A549 treated with dexamethasone at 1 μM for 4 hours (cell line): ENCODE measurements around the gene CXXC1. TPM values are rescaled to one million over a fixed set of nuclear protein-coding genes. Genes with fewer than 3 reads are reported as not detected.

Source experiments
- total RNA-seq: library from RNA; stranded (reverse); fragments of 200-300 nt; extraction: Qiagen RNA extraction; gene quantifications from 5 replicates; pipeline ENCODE4 v1.2.3, GENCODE V29; 2022

CXXC1 gene
- 33.0 to 46.6 TPM (median 44.4 TPM) in 5 replicates for total RNA-seq

GRCh38 chr18:50287441-50288347, at the start of gene CXXC1:
Gene CXXC1, minus strand, starts transcription at chr18:50287692. Its CDS starts 103 bp downstream, at chr18:50287589.

GRCh38 chr18:50281295-50281971, 6.1 kb downstream of the CXXC1 start, which contains the start of gene MBD1:
Gene MBD1, minus strand, starts transcription at chr18:50281523. Its CDS starts 1,531 bp downstream, at chr18:50279992.

GRCh38 chr18:50266248-50266704, 21.2 kb downstream of the CXXC1 start, which contains the start of gene CFAP53:
Gene CFAP53, minus strand, starts transcription at chr18:50266495. Its CDS starts 91 bp downstream, at chr18:50266404.

Other genes starting within 250 kb of the CXXC1 start
- gene MYO5B, start 92.5 kb downstream of the CXXC1 start, total RNA-seq: 6.9 to 8.7 TPM (median 7.3 TPM) in 5 replicates
- gene CFAP53, start 21.2 kb downstream of the CXXC1 start, total RNA-seq: 0.22 to 0.33 TPM (median 0.27 TPM) in 5 replicates
- 24.7 to 35.9 TPM (median 33.3 TPM) in 5 replicates for gene MBD1, start 6.2 kb downstream of the CXXC1 start, total RNA-seq
- 12.4 to 15.3 TPM (median 13.4 TPM) in 5 replicates for gene SKA1, start 87.4 kb upstream of the CXXC1 start, total RNA-seq